ENCODE data around the gene SELPLG. TPM values are rescaled to one million over a fixed set of nuclear protein-coding genes. Genes with fewer than 3 reads are reported as not detected.
"Not testable (repeated sequence)": the region's sequence is repeated elsewhere in the genome, so short reads cannot be mapped to it uniquely, and the experiment has no call there.

SELPLG gene
- total RNA-seq, 2 experiments from 2014 or later, result 22.1 to 23.8 TPM

- peaks cover 3% of the 10 kb centered on the region for H3K9me3 Mint-ChIP-seq
- ChIA-PET POLR2A (interaction anchor here (0.5 to 13.8 kb wide), 7 partner anchors 11 to 91 kb away, joined by 3 to 225 read pairs (median 4); partner anchors contain the start of genes ISCU and SART3), CTCF (interaction anchor here (0.8 to 12.8 kb wide), 11 partner anchors 11 to 315 kb away, joined by 3 to 245 read pairs (median 5); partner anchors contain the start of gene ISCU)
- intact Hi-C loops (cut with micrococcal nuclease), result loop anchor here (10.0 kb wide), 1 partner anchor 459 kb away; the partner anchor contains the start of genes ALKBH2 and UNG
- peak overlapping the region; percentile 91 for H3K4me3 Mint-ChIP-seq
- peaks cover 15% of the 10 kb centered on the region for H3K36me3 Mint-ChIP-seq (ENCODE audit: low read depth)
- TF ChIP-seq CTCF (IDR thresholded peaks at IDR 0.05), result no peak
- DNase-seq (peak; percentile 79), ATAC-seq (peak; percentile 26)
- H3K27ac Mint-ChIP-seq, result peak overlapping the region; percentile 100
- no peaks in the 10 kb centered on the region for H3K27me3 Mint-ChIP-seq
- H3K4me1 Mint-ChIP-seq (ENCODE audit: low read depth), result peaks cover 58% of the 10 kb centered on the region
Measured at GRCh38 chr12:108635201-108635996, 1.7 kb upstream of the SELPLG start.

DNA sequence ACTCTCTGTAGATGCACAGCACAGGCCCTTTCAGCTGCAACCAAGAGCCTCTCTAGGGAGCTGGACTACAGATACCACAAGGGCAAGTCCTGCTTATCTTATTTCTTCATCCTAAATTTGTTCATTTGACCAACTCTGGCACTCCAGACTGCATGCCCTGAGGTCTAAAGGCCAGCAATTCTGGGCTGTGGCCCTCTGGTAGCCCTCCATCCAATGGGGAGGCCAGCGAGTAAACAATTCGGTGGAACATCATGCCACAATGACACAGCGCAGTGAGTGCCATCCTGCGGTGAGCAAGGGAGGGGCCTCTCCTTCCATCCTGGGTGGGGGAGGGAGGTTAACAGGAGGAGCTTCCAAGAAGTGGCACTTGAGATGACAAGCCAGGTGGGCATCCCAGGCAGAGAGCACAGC, 652 bp upstream of the SELPLG start:
- ATAC-seq (no peak), DNase-seq (peak; percentile 73)
- Mint-ChIP-seq H3K9me3 (peaks cover 3% of the 10 kb centered on the region), H3K27me3 (no peaks in the 10 kb centered on the region), H3K27ac (peak overlapping the region; percentile 100), H3K4me3 (peak overlapping the region; percentile 91), H3K36me3 (ENCODE audit: low read depth) (peaks cover 18% of the 10 kb centered on the region), H3K4me1 (ENCODE audit: low read depth) (peaks cover 62% of the 10 kb centered on the region)
- POLR2A ChIA-PET, result interaction anchor here (0.7 to 13.8 kb wide), 8 partner anchors 14 to 169 kb away, joined by 3 to 225 read pairs (median 4); partner anchors contain the start of genes ISCU and SART3
- TF ChIP-seq CTCF (IDR thresholded peaks at IDR 0.05), result no peak
- CTCF ChIA-PET, result interaction anchor here (0.6 to 12.8 kb wide), 8 partner anchors 17 to 187 kb away, joined by 3 to 245 read pairs (median 9); partner anchors contain the start of gene ISCU
- intact Hi-C loops (cut with micrococcal nuclease), result loop anchor here (10.0 kb wide), 1 partner anchor 460 kb away; the partner anchor contains the start of genes ALKBH2 and UNG

DNA sequence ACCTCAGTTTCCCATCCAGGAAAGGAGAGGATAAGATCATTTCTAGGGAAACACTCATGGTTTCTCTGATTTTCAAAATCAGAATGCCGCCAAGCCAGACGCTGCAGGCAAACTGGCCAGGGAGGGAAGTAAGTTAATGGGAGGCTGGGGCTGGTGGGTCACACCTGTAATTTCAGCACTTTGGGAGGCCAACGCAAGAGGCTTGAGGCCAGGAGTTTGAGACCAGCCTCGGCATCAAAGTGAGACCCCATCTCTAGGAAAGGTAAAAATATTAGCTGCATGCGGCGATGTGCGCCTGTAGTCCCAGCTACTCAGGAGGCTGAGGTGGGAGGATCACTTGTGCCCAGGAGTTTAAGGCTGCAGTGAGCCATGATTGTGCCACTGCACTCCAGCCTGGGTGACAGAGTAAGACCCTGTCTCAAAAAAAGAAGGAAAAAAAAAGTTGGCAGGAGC, 587 bp downstream of the SELPLG start:
- H3K9me3 Mint-ChIP-seq, result peaks cover 3% of the 10 kb centered on the region
- H3K36me3 Mint-ChIP-seq (ENCODE audit: low read depth), result peaks cover 27% of the 10 kb centered on the region
- DNase-seq, result peak; percentile 22
- H3K4me3 Mint-ChIP-seq, result peak overlapping the region; percentile 91
- H3K4me1 Mint-ChIP-seq (ENCODE audit: low read depth), result peaks cover 65% of the 10 kb centered on the region
- no peak for TF ChIP-seq CTCF (IDR thresholded peaks at IDR 0.05)
- intact Hi-C loops (cut with micrococcal nuclease), result loop anchor here (10.0 kb wide), 1 partner anchor 462 kb away; the partner anchor contains the start of genes ALKBH2 and UNG
- H3K27me3 Mint-ChIP-seq, result no peaks in the 10 kb centered on the region
- no peak for ATAC-seq
- ChIA-PET CTCF (interaction anchor here (1.0 to 12.8 kb wide), 7 partner anchors 9 to 170 kb away, joined by 3 to 245 read pairs (median 8); partner anchors contain the start of gene SART3), POLR2A (interaction anchor here (0.6 to 13.8 kb wide), 7 partner anchors 13 to 206 kb away, joined by 3 to 225 read pairs (median 4); partner anchors contain the start of genes ISCU and SART3)
- H3K27ac Mint-ChIP-seq, result peak overlapping the region; percentile 100

DNA sequence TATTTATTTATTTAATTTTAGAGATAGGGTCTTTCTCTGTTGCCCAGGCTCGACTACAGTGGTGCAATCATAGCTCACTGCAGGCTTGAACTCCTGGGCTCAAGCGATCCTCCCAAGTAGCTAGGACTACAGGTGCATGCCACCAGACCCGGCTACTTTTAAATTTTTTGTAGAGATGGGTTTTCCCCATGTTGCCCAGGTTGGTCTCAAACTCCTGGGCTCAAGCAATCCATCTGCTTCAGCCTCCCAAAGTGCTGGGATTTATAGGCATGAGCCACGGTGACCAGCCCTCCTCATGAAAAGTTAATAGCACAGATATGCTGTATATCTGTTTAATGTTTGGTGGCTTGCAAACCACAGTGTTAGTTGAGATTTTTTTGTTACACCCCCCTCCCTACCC, 2.4 kb downstream of the SELPLG start:
- not testable (repeated sequence) for DNase-seq, ATAC-seq, H3K27me3 Mint-ChIP-seq, H3K9me3 Mint-ChIP-seq
- peaks cover 31% of the 10 kb centered on the region for H3K36me3 Mint-ChIP-seq (ENCODE audit: low read depth)
- intact Hi-C loops (cut with micrococcal nuclease), result loop anchor here (10.0 kb wide), 1 partner anchor 464 kb away; the partner anchor contains the start of genes ALKBH2 and UNG
- ChIA-PET POLR2A (interaction anchor here (1.4 to 13.8 kb wide), 3 partner anchors 11 to 191 kb away, joined by 3 to 225 read pairs (median 134); partner anchors contain the start of genes ISCU and SART3), CTCF (interaction anchor here (0.9 to 12.8 kb wide), 4 partner anchors 14 to 71 kb away, joined by 3 to 245 read pairs (median 42); no protein-coding TSS in a partner anchor)
- peak overlapping the region; percentile 100 for H3K27ac Mint-ChIP-seq
- H3K4me3 Mint-ChIP-seq, result peak overlapping the region; percentile 91
- H3K4me1 Mint-ChIP-seq (ENCODE audit: low read depth), result peaks cover 65% of the 10 kb centered on the region

All from activated CD8-positive, alpha-beta T cell treated with anti-CD3 and anti-CD28 coated beads for 36 hours (primary cell).